Measurements from ENCODE around the gene GPRIN3. TPM values are rescaled to one million over a fixed set of nuclear protein-coding genes. Genes with fewer than 3 reads are reported as not detected.

GPRIN3 gene
- total RNA-seq, 3 donors from 2014 or later: 3.3 to 13.2 (median 4.0) TPM

GRCh38 chr4:89288430-89288829 lies 19.2 kb downstream of the GPRIN3 start:
- TF ChIP-seq POLR2A (IDR thresholded peaks at IDR 0.05): no peak
- TF ChIP-seq, protein P1, sequence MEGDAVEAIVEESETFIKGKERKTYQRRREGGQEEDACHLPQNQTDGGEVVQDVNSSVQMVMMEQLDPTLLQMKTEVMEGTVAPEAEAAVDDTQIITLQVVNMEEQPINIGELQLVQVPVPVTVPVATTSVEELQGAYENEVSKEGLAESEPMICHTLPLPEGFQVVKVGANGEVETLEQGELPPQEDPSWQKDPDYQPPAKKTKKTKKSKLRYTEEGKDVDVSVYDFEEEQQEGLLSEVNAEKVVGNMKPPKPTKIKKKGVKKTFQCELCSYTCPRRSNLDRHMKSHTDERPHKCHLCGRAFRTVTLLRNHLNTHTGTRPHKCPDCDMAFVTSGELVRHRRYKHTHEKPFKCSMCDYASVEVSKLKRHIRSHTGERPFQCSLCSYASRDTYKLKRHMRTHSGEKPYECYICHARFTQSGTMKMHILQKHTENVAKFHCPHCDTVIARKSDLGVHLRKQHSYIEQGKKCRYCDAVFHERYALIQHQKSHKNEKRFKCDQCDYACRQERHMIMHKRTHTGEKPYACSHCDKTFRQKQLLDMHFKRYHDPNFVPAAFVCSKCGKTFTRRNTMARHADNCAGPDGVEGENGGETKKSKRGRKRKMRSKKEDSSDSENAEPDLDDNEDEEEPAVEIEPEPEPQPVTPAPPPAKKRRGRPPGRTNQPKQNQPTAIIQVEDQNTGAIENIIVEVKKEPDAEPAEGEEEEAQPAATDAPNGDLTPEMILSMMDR (IDR thresholded peaks at IDR 0.05): no peak
- TF ChIP-seq POLR2AphosphoS5 (IDR thresholded peaks at IDR 0.05): no peak
- H3K4me3 ChIP-seq: no peak overlapping the region
- H3K36me3 ChIP-seq: no peaks in the 10 kb centered on the region
- H3K27me3 ChIP-seq: no peaks in the 10 kb centered on the region
- H3K4me1 ChIP-seq: no peaks in the 10 kb centered on the region
- no peaks in the 10 kb centered on the region for H3K9me3 ChIP-seq
- DNase-seq (ENCODE audit: low spot score in 2 of 2): no peak
- intact Hi-C loops (cut with DNase I; ENCODE audit: low total_unique reads): no loop called here
- H3K27ac ChIP-seq: no peak overlapping the region

- TF ChIP-seq, protein P1 (IDR thresholded peaks at IDR 0.05): no peak
- TF ChIP-seq POLR2AphosphoS5 (IDR thresholded peaks at IDR 0.05): no peak
- TF ChIP-seq POLR2A (IDR thresholded peaks at IDR 0.05): no peak
- H3K9me3 ChIP-seq: no peaks in the 10 kb centered on the region
- H3K27me3 ChIP-seq: no peaks in the 10 kb centered on the region
- no peaks in the 10 kb centered on the region for H3K36me3 ChIP-seq
- intact Hi-C loops (cut with DNase I; ENCODE audit: low total_unique reads): no loop called here
- no peak for DNase-seq (ENCODE audit: low spot score in 2 of 2)
- no peak overlapping the region for H3K4me3 ChIP-seq
- H3K4me1 ChIP-seq: no peaks in the 10 kb centered on the region
- no peak overlapping the region for H3K27ac ChIP-seq
These were observed 19.7 kb downstream of the GPRIN3 start for GRCh38 chr4:89287945-89288344.

DNA sequence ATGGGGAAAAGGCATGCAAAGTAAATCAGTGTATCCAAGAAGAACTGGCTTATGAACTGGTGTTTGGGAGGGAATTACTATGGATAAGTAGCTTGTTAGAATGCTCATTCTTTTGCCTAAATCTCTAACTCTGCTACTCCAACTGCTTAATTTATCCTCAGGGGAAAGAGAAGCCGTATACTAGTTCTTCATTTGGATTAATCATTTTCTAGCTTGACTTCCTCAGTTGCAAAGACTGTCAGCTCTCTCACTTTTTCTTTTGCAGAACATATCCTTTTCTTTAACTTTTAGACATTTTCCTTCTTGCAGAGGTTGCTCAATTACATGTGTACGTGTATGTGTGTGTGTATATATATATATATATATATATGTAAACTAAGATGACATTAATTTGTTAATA lies 21.9 kb downstream of the GPRIN3 start:
- Histone ChIP-seq H3K27ac (no peak overlapping the region), H3K9me3 (no peaks in the 10 kb centered on the region)

DNA sequence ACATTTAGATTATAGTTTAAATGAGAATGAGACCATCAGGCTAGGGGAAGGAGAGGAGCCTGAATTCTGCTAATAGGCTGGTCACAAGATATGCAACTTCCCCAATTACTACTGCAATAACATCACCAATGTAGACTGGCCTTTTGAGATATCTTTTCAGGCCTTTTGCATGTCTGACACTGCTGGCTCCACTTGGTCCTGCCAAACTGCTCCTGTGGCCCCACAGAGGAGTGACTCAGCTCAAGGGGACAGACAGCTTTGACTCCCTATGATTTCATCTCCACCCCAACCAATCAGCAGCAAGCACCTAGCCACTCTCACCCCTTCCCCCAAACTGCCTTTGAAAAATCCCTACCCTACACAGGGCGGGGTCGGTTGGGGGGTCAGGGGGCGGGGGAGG lies 22.8 kb downstream of the GPRIN3 start:
- TF ChIP-seq, protein P1 (IDR thresholded peaks at IDR 0.05): no peak
- TF ChIP-seq POLR2A (IDR thresholded peaks at IDR 0.05): no peak
- no peak for TF ChIP-seq POLR2AphosphoS5 (IDR thresholded peaks at IDR 0.05)

More for the DNA sequence above, 21.9 kb downstream of the GPRIN3 start:
- no peak for DNase-seq (ENCODE audit: low spot score in 2 of 2)
- Histone ChIP-seq H3K4me1 (no peaks in the 10 kb centered on the region), H3K36me3 (no peaks in the 10 kb centered on the region), H3K27me3 (no peaks in the 10 kb centered on the region), H3K4me3 (no peak overlapping the region)
- TF ChIP-seq, protein P1 (IDR thresholded peaks at IDR 0.05): no peak
- TF ChIP-seq POLR2AphosphoS5 (IDR thresholded peaks at IDR 0.05) (no peak), POLR2A (IDR thresholded peaks at IDR 0.05) (no peak)
- intact Hi-C loops (cut with DNase I; ENCODE audit: low total_unique reads): no loop called here

GRCh38 chr4:89284020-89284424 lies 23.6 kb downstream of the GPRIN3 start:
- no peaks in the 10 kb centered on the region for H3K36me3 ChIP-seq
- no peak overlapping the region for H3K4me3 ChIP-seq
- TF ChIP-seq POLR2AphosphoS5 (IDR thresholded peaks at IDR 0.05): no peak
- TF ChIP-seq, protein P1 (IDR thresholded peaks at IDR 0.05): no peak
- no peak for TF ChIP-seq POLR2A (IDR thresholded peaks at IDR 0.05)
- H3K27ac ChIP-seq: peak overlapping the region in 1 of 2 donors; percentile 8
- no peaks in the 10 kb centered on the region for H3K4me1 ChIP-seq
- H3K9me3 ChIP-seq: no peaks in the 10 kb centered on the region
- H3K27me3 ChIP-seq: no peaks in the 10 kb centered on the region
- no peak for DNase-seq (ENCODE audit: low spot score in 2 of 2)
- intact Hi-C loops (cut with DNase I; ENCODE audit: low total_unique reads): no loop called here

More for the DNA sequence above, 22.8 kb downstream of the GPRIN3 start:
- Histone ChIP-seq H3K36me3 (no peaks in the 10 kb centered on the region), H3K4me3 (no peak overlapping the region), H3K4me1 (no peaks in the 10 kb centered on the region), H3K27me3 (no peaks in the 10 kb centered on the region), H3K27ac (no peak overlapping the region), H3K9me3 (no peaks in the 10 kb centered on the region)
- no peak for DNase-seq (ENCODE audit: low spot score in 2 of 2)
- intact Hi-C loops (cut with DNase I; ENCODE audit: low total_unique reads): no loop called here
